Upper lobe of right lung (tissue), 1 donor: ENCODE results near the gene CRTC1. TPM values are rescaled to one million over a fixed set of nuclear protein-coding genes. Genes with fewer than 3 reads are reported as not detected.
"Not testable (repeated sequence)": the region's sequence is repeated elsewhere in the genome, so short reads cannot be mapped to it uniquely, and the experiment has no call there.

Experiments
- ATAC-seq: fragments of 200-7000 bp; cut with Tn5 transposase; one replicate; pipeline ENCODE4 v1.9.1; 2020; ENCODE audit warnings: mild to moderate bottlenecking, moderate library complexity
- DNase-seq: peaks from one replicate; pipeline ENCODE4 v3.0.0-alpha.2; 2020
- H3K27ac ChIP-seq: fragments of 200-600 bp; one replicate; pipeline ENCODE4 v1.8.0; 2022
- H3K27me3 ChIP-seq: fragments of 200-600 bp; one replicate; pipeline ENCODE4 v1.8.0; 2022; ENCODE audit warnings: mild to moderate bottlenecking
- H3K36me3 ChIP-seq: fragments of 200-600 bp; one replicate; pipeline ENCODE4 v1.8.0; 2022
- H3K4me1 ChIP-seq: fragments of 200-600 bp; one replicate; pipeline ENCODE4 v1.8.0; 2022
- H3K4me3 ChIP-seq: fragments of 200-600 bp; one replicate; pipeline ENCODE4 v1.8.0; 2022; ENCODE audit warnings: mild to moderate bottlenecking
- H3K9me3 ChIP-seq: fragments of 200-600 bp; one replicate; pipeline ENCODE4 v1.8.0; 2022
- intact Hi-C: fragments of 100-400 bp; cut with DNase I; formaldehyde crosslinking; loops from one replicate; pipeline ENCODE4 v1.11.0; 2022
- total RNA-seq: library from RNA; stranded (reverse); fragmentation: NEBNext Ultra II Directional; extraction: Animal tissue kit (Norgen Biotek cat#: 25700); gene quantifications from one replicate; pipeline ENCODE4 v1.2.1, GENCODE V29; 2021
- TF ChIP-seq, protein P1 (sequence below): fragments of 200-600 bp; IDR thresholded peaks from one replicate; pipeline ENCODE4 v1.8.0; 2022; ENCODE audit warnings: antibody characterized with exemption
- donor health status: DM: no; HTN: yes; CAD: no; lungs with severe emphysema.

The CRTC1 gene
- total RNA-seq, 1 donor from 2014 or later, result 13.8 TPM

DNA sequence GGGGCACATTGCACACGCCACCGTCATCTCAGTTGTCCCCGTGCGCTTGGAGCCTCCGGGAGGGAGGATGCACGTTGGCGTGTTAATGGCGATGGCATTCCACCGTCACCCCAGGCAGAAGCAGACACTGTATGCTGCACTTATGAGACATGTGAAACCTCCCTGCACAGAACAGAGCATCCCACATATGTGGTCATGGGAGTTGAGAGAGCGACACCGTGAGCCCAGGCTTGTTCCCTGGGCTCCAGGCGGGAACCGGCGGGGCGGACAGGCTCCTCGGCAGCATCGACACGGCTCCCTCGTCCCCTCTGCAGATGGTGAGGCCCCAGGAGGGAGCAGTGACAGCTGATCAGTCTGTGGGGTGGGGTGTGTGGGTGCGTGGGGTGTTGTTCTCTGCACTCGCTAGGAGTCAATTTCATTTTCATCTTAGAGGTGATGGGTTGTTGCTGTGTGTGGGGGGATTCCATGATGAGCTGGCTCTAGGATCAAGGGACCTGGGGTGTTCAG lies 40.4 kb downstream of the CRTC1 start:
- ATAC-seq (no peak), DNase-seq (no peak)
- TF ChIP-seq, protein P1, sequence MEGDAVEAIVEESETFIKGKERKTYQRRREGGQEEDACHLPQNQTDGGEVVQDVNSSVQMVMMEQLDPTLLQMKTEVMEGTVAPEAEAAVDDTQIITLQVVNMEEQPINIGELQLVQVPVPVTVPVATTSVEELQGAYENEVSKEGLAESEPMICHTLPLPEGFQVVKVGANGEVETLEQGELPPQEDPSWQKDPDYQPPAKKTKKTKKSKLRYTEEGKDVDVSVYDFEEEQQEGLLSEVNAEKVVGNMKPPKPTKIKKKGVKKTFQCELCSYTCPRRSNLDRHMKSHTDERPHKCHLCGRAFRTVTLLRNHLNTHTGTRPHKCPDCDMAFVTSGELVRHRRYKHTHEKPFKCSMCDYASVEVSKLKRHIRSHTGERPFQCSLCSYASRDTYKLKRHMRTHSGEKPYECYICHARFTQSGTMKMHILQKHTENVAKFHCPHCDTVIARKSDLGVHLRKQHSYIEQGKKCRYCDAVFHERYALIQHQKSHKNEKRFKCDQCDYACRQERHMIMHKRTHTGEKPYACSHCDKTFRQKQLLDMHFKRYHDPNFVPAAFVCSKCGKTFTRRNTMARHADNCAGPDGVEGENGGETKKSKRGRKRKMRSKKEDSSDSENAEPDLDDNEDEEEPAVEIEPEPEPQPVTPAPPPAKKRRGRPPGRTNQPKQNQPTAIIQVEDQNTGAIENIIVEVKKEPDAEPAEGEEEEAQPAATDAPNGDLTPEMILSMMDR, result no peak
- H3K4me1 ChIP-seq, result no peaks in the 10 kb centered on the region
- no peak overlapping the region for H3K27ac ChIP-seq
- H3K9me3 ChIP-seq, result no peaks in the 10 kb centered on the region
- H3K36me3 ChIP-seq, result no peaks in the 10 kb centered on the region
- no peaks in the 10 kb centered on the region for H3K27me3 ChIP-seq
- no peak overlapping the region for H3K4me3 ChIP-seq
- intact Hi-C loops, result no loop called here

GRCh38 chr19:18725841-18726770 lies 42.6 kb downstream of the CRTC1 start:
- H3K27me3 ChIP-seq, result no peaks in the 10 kb centered on the region
- TF ChIP-seq, protein P1, result no peak
- ATAC-seq, result no peak
- DNase-seq, result no peak
- H3K4me3 ChIP-seq, result no peak overlapping the region
- H3K27ac ChIP-seq, result no peak overlapping the region
- intact Hi-C loops, result no loop called here
- H3K4me1 ChIP-seq, result no peaks in the 10 kb centered on the region
- H3K9me3 ChIP-seq, result no peaks in the 10 kb centered on the region
- H3K36me3 ChIP-seq, result no peaks in the 10 kb centered on the region

DNA sequence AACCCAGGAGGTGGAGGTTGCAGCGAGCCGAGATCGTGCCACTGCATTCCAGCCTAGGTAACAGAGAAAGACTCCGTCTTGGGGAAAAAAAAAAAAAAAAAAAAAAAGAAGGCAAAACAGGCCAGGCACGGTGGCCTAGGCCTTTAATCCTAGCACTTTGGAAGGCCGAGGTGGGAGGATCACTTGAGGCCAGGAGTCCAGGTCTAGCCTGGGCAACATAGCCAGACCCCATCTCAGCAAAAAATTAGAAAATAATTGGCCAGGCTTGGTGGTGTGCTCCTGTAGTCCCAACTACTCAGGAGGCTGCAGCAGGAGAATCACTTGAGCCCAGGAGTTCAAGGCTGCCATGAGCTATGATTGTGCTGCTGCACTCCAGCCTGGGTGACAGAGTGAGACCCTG lies 43.4 kb downstream of the CRTC1 start:
- H3K4me3 ChIP-seq, result no peak overlapping the region
- no peaks in the 10 kb centered on the region for H3K36me3 ChIP-seq
- intact Hi-C loops, result no loop called here
- DNase-seq, result no peak
- TF ChIP-seq, protein P1, result no peak
- ATAC-seq, result no peak
- H3K27me3 ChIP-seq, result no peaks in the 10 kb centered on the region
- no peaks in the 10 kb centered on the region for H3K4me1 ChIP-seq
- H3K9me3 ChIP-seq, result no peaks in the 10 kb centered on the region
- H3K27ac ChIP-seq, result no peak overlapping the region

DNA sequence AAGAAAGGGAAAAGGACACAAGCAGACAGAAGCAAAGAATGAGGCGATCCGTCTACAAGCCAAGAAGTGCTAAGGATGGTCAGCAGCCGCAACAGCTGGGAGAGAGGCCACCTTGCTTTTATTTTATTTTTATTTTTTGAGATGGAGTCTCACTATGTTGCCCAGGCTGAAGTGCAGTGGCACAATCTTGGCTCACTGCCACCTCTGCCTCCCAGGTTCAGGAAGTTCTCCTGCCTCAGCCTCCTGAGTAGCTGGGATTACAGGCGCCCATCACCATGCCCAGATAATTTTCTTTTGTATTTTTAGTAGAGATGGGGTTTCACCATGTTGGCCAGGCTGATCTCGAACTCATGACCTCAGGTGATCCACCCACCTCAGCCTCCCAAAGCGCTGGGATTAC lies 44.1 kb downstream of the CRTC1 start:
- ATAC-seq, H3K4me1 ChIP-seq, H3K27ac ChIP-seq, DNase-seq, H3K36me3 ChIP-seq, H3K4me3 ChIP-seq, intact Hi-C loops, H3K27me3 ChIP-seq, H3K9me3 ChIP-seq: not testable (repeated sequence)

GRCh38 chr19:18729933-18730530 lies 46.6 kb downstream of the CRTC1 start:
- H3K27me3 ChIP-seq, result no peaks in the 10 kb centered on the region
- no peaks in the 10 kb centered on the region for H3K4me1 ChIP-seq
- H3K9me3 ChIP-seq, result no peaks in the 10 kb centered on the region
- no peak overlapping the region for H3K27ac ChIP-seq
- intact Hi-C loops, result no loop called here
- TF ChIP-seq, protein P1, result no peak
- DNase-seq (no peak), ATAC-seq (no peak)
- H3K4me3 ChIP-seq, result no peak overlapping the region
- no peaks in the 10 kb centered on the region for H3K36me3 ChIP-seq

DNA sequence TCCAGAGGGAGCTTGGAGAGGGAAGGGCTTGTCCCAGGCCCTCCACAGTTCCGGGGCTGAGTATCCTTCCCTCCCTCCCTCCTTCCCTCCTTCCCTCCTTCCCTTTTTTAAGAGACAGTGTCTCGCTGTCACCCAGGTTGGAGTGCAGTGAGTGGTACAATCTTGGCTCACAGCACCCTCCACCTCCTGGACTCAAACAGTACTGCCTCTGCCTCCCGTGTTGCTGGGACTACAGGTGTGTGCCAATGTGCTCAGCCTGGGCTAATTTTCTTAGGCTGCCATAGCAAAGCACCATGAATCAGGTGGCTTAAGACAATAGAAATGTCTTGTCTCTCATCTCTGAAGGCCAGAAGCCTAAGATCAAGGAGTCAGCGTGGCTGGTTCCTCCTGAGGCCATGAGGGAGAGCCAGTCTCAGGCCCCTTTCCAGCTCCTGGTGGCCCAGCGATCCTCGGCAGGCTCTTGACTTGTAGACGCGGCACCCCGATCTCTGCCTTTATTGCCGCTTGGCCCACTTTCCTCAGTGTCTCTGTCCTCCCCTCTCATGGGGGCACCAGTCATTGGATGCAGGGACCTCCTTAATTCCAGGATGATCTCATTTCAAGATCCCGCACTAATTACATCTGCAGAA lies 47.5 kb downstream of the CRTC1 start:
- Histone ChIP-seq H3K27ac (no peak overlapping the region), H3K9me3 (no peaks in the 10 kb centered on the region)
- intact Hi-C loops, result no loop called here

More for the DNA sequence above, 47.5 kb downstream of the CRTC1 start:
- DNase-seq (no peak), ATAC-seq (no peak)
- H3K4me3 ChIP-seq, result no peak overlapping the region
- TF ChIP-seq, protein P1, result no peak
- H3K4me1 ChIP-seq, result no peaks in the 10 kb centered on the region
- no peaks in the 10 kb centered on the region for H3K27me3 ChIP-seq
- H3K36me3 ChIP-seq, result no peaks in the 10 kb centered on the region
